ENCODE measurements around the gene PHACTR3. TPM values are rescaled to one million over a fixed set of nuclear protein-coding genes. Genes with fewer than 3 reads are reported as not detected.
A peak's percentile ranks its signal among the peaks of the same experiment; 100 is the strongest.

PHACTR3 gene
- total RNA-seq, 6 experiments from 2014 or later: 0.12 to 0.35 (median 0.23) TPM; not detected in 2

DNA sequence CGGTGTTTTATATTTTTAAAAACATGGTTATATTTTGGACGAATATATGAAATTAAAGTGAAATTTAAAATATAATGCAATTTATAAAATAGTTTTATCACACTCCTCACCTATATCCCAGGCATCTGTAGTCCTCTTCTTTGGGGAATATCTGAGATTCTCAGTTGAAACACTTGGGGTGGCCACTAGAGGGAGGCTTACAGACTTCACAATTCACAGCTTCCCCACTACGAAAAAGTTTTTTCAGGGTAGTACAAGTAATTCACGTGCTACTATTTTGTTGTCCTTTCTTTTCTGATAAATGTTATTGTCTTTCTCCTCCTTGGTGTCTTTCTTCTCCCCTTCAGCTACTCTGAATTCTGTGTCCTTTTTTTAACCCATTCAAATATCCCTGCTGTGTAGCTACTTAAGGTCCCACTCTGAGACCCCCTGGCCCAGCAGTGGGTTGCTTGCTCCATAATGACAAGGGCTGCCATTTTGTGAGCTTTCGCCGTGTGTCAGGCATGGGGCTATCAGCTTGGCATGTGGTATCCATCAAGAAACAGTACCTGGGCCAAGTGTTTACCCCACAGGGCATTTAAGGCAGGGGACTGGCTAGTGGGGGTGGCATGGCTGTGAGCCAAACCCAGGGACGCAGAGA lies 43.6 kb upstream of the PHACTR3 start:
- ATAC-seq: peak in 3 of 4 donors; percentile 37 to 58 (median 58)
- intact Hi-C loops (cut with DNase I): no loop called here
- Histone ChIP-seq H3K27me3 (no peaks in the 10 kb centered on the region), H3K27ac (no peak overlapping the region), H3K36me3 (no peaks in the 10 kb centered on the region), H3K4me3 (no peak overlapping the region), H3K9me3 (no peaks in the 10 kb centered on the region), H3K4me1 (no peaks in the 10 kb centered on the region)
- TF ChIP-seq POLR2A (IDR thresholded peaks at IDR 0.05): no peak
- peak; percentile 14 to 62 (median 59) for TF ChIP-seq CTCF (IDR thresholded peaks at IDR 0.05)
- no peak for DNase-seq
- WGBS (ENCODE audit: insufficient coverage, low coverage, low lambda C conversion rate, missing lambda C conversion rate): 24% methylated on average over 7 of the region's 7 CpGs

- Histone ChIP-seq H3K4me3 (no peak overlapping the region), H3K9me3 (no peaks in the 10 kb centered on the region), H3K4me1 (no peaks in the 10 kb centered on the region), H3K27me3 (no peaks in the 10 kb centered on the region), H3K27ac (no peak overlapping the region), H3K36me3 (no peaks in the 10 kb centered on the region)
- WGBS (ENCODE audit: insufficient coverage, low coverage, low lambda C conversion rate, missing lambda C conversion rate): 71% methylated on average over 2 of the region's 4 CpGs
- DNase-seq (peak in 1 of 3 donors; percentile 30), ATAC-seq (no peak)
- TF ChIP-seq CTCF (IDR thresholded peaks at IDR 0.05) (no peak), POLR2A (IDR thresholded peaks at IDR 0.05) (no peak)
- intact Hi-C loops (cut with DNase I): no loop called here
Measured at GRCh38 chr20:59561228-59561605, 43.1 kb upstream of the PHACTR3 start.

GRCh38 chr20:59561614-59562277 lies 42.6 kb upstream of the PHACTR3 start:
- no peaks in the 10 kb centered on the region for H3K9me3 ChIP-seq
- ATAC-seq (no peak), DNase-seq (no peak)
- H3K27me3 ChIP-seq: no peaks in the 10 kb centered on the region
- H3K4me3 ChIP-seq: no peak overlapping the region
- WGBS (ENCODE audit: insufficient coverage, low coverage, low lambda C conversion rate, missing lambda C conversion rate): 55% methylated on average over 1 of the region's 5 CpGs
- H3K36me3 ChIP-seq: no peaks in the 10 kb centered on the region
- intact Hi-C loops (cut with DNase I): no loop called here
- no peak for TF ChIP-seq POLR2A (IDR thresholded peaks at IDR 0.05)
- no peak for TF ChIP-seq CTCF (IDR thresholded peaks at IDR 0.05)
- H3K27ac ChIP-seq: no peak overlapping the region
- H3K4me1 ChIP-seq: no peaks in the 10 kb centered on the region

DNA sequence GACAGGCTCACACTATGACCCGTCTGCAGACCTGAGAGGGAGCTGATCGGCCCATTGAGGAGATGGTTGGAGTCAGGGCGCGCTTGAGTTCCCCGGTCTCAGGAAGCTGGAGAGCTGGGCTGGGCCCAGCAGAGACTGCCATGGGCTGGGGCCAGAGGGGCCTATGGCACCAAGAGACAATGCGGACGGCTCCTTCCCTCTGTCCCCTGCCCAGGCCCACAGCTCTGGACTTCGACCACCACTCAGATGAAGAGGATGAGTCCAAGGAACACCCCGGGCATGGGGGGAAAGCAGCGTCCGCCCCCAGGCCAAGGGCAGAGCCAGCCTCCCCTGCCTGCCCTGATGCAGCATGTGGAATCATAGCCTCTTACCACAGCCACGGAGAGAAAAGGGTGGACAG lies 40.2 kb upstream of the PHACTR3 start:
- 67% methylated on average over 3 of the region's 12 CpGs for WGBS (ENCODE audit: insufficient coverage, low coverage, low lambda C conversion rate, missing lambda C conversion rate)

More for the DNA sequence above, 40.2 kb upstream of the PHACTR3 start:
- TF ChIP-seq POLR2A (IDR thresholded peaks at IDR 0.05): no peak
- TF ChIP-seq CTCF (IDR thresholded peaks at IDR 0.05): no peak
- intact Hi-C loops (cut with DNase I): no loop called here
- Histone ChIP-seq H3K27ac (no peak overlapping the region), H3K36me3 (no peaks in the 10 kb centered on the region), H3K27me3 (no peaks in the 10 kb centered on the region), H3K4me3 (no peak overlapping the region), H3K9me3 (no peaks in the 10 kb centered on the region), H3K4me1 (no peaks in the 10 kb centered on the region)
- no peak for ATAC-seq
- DNase-seq: peak in 1 of 3 donors; percentile 51

All from right lobe of liver (tissue), 6 donors.